Ecto neural progenitor cell (in vitro differentiated cells): ENCODE results near the gene MACO1.
"Not testable (repeated sequence)": the region's sequence is repeated elsewhere in the genome, so short reads cannot be mapped to it uniquely, and the experiment has no call there.

Source experiments
- DNase-seq: peaks from one replicate; pipeline ENCODE4 v3.0.0-alpha.2; 2018; ENCODE audit warnings: low spot score

Gene MACO1

GRCh38 chr1:25487628-25488027 lies 56.9 kb downstream of the MACO1 start:
- no peak for DNase-seq

DNA sequence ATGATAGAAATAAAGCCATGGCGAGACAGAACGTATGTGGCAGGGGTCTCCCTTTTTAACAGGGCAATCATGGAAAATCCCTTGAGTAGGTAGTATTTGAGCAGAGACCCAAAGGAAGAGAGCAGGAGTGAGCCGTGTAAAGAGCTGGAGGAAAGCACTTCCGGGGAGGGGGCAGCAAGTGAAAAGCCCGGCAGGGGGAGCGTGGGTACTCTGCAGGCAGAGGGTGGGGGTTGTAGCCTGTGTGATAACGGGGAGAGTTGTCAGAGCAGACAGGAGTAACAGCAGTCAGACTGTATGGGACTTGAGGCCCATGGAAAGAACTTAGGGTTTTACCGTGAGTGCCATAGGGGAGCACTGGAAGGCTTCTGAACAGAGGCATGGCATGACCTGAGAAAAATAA lies 61.6 kb downstream of the MACO1 start:
- DNase-seq: no peak

GRCh38 chr1:25494952-25495351 lies 64.3 kb downstream of the MACO1 start:
- no peak for DNase-seq

- DNase-seq: no peak
Measured at GRCh38 chr1:25500694-25501093, 70.0 kb downstream of the MACO1 start.

GRCh38 chr1:25501235-25502058 lies 70.8 kb downstream of the MACO1 start:
- DNase-seq: no peak

DNA sequence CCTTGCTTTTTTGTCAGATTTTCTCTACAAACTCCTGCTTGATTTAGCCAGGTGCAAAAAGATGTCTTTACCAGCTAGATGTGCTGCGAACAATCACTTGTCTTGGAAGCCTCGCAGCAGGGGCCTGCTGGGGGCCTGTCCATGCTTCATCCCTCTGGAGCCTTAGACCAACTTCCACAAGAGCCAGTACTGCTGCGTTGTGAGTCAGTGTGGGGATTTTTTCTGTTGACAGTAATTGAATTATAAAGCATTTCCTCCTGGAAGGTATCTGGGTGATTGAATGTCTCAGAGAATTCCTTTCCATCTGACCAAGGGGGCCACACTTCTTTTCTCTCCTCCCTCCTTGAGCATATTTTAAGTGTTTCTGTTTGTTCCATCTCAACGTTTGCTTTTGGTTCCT lies 72.3 kb downstream of the MACO1 start:
- no peak for DNase-seq

GRCh38 chr1:25503551-25504426 lies 73.1 kb downstream of the MACO1 start:
- DNase-seq: peak; percentile 67

GRCh38 chr1:25504706-25505595 lies 74.3 kb downstream of the MACO1 start:
- no peak for DNase-seq

- no peak for DNase-seq
Measured at GRCh38 chr1:25505656-25506385, 75.1 kb downstream of the MACO1 start.

- not testable (repeated sequence) for DNase-seq
Measured at GRCh38 chr1:25506566-25507463, 76.1 kb downstream of the MACO1 start.

DNA sequence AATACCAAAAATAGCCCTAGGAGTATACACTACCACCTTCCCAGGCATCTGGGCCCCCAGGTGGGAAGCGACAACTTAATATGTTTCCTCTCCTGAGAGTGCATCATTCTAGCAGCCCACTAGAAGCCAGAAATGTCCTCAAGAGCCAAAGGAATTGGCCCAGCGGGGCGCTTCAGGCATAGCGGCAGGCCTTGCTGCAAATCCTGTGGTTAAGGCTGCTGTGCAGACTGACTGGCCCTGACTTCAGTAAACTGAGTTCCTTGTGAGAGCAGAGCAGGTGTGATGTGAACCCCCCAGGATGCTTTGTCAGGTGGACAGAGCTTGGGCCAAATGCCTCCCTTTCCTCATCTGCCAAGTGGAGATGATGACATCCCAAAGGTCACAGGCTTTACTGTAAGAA lies 83.0 kb downstream of the MACO1 start:
- DNase-seq: peak; percentile 30

DNA sequence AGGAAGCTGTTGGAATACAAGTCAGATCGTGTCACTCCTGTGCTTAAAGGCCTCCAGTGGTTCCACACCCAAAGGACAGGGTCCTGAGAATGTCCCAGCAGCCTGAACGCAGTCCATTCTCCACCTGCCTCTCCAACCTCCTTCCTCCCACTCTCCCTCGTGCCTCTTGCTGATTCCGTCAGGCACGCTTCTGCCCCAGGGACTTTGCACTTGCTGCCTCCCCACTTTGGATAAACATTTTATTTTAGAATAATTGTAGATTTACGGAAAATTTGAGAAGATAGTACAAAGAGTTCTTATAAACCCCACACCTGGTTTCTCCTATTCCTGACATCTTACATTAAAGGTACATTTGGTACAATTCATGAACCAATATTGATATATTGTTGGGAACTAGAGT lies 84.3 kb downstream of the MACO1 start:
- DNase-seq: no peak

GRCh38 chr1:25516686-25517085 lies 86.0 kb downstream of the MACO1 start:
- DNase-seq: no peak

DNA sequence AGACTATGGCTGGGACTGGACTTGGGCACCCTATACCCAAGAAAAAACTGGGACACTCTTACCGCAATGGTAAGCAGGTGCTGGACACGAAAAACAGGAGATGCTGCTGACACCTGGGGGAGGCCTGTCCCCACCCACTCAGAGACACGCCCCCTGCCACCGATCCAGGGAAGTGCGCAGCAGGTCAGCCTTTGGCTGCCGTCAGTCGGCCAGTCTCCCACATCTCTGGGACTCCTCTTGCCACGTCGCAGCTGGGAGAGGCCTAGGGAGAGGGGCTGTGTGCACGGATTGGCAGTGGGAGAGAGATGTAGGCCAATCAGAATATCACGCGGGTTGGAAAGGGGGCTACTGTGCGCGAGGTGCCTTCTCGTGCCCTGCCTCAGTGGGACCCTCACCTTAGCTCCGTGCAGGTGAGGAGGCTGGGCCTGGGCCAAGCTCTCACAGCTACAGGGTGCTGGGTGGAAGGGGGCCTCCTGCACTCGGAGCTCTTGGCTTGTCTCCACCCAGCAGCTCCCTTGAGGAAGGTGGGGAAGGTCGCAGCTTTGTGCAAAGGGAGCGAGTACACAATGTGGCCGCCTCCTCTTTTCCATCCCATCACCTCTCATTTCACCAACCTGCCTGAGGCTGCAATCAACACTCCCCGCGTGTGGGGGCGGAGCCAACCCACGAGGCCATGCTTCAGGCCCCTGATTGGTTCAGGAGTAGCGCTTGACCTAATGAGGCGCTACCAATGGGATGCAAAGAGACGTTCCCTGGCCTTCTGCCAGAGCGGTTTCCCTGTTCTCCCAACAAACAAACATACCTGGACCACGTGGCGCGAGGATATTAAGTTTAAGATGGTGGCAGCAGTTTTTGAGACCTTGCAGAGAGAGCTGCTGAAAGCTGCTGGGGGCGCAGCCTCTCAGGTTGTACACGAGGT lies 87.0 kb downstream of the MACO1 start:
- DNase-seq: no peak

DNA sequence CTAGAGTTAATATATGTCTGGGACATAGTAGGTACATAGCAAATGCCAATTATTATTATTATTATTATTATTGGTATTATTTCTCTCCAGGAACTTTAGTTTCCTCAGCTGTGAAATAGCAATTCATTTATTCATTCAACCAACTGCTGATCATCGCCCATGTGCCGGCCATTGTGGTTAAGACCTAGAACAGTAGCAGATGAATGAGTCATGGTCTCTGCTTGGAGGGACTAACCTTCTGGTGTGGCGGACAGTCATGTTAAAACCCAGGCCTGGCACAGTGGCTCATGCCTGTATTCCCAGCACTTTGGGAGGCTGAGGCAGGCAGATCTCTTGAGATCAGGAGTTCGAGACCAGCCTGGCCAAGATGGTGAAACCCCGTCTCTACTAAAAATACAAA lies 88.9 kb downstream of the MACO1 start:
- DNase-seq: no peak

DNA sequence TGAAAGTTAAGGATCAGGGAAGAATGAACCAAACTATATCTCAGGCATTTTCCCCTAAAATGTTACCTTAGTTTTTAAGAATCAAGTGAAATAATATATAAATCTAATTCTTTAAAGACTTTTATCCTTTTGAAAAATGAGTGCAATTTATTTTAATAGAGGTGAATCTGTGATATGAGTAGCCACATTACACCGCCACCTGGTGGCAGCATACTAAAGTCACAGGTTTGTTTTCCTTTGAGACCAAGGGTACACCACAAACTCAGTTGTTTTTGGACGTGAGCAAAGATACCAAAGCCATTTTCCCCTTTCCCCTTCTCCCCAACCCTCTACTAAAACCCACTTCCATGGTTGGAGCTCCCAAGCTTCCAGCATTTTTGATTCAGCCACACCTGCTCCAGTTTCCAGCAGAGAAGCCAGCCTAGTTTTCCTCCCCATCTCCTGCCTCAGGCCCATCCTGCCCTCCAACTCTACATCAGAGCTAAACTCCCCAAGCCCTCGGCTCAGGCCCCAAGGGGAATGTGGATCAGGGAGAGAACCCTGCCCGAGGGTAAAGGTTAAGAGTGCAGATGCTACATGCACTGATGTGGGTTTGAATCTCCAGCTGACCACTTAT lies 89.9 kb downstream of the MACO1 start:
- no peak for DNase-seq

DNA sequence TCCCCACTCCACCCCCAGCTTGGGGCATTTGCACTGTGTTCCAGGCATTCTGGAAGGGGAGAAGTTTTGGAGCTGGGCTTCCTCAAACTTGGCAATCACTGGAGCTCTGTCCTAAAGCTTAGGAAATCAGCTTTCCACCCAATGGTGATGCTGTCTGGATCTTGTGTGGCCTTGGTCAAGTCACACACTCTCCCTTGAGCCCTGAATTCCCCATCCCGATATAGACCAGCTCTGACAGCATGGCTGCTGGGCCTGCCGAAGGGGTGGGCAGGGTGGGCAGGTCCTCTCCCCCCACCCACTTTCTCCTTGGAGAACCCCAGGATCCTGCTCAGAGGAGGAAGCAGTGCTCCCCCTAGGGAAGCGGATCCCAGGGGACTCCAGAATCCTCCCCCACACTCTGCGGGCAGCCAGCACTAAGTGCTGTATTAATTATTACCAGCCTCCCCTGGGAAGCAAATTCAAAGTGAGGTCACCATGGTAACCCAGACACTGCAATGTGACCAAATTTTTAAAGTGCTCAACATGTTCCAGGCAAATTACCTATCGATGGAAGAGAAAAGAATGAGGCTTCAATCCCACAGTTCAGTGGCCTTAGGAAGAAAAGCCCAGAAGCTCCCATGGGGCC lies 91.4 kb downstream of the MACO1 start:
- DNase-seq: no peak

DNA sequence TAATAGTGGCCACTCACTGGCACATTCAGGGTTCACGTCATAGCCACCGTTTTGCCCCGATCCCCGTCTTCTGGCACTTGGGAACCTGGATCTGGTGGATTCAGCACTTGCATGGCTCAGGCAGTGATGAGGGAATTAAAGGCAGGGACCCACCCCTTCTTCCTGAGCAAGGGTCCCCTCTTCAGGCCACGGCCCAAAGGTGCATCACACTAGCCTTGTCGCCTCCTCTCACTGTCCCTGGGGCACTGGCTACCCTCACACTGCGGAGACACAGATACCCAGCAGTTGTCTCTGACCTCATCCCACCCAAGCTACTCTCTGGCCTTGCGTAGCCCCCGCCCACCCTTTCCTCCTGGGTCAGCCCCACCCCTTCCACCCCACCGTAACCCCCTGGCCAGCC lies 92.8 kb downstream of the MACO1 start:
- no peak for DNase-seq
